Measurements from ENCODE around the gene CHD9.
"Not testable (repeated sequence)": the region's sequence is repeated elsewhere in the genome, so short reads cannot be mapped to it uniquely, and the experiment has no call there.

The CHD9 gene

DNA sequence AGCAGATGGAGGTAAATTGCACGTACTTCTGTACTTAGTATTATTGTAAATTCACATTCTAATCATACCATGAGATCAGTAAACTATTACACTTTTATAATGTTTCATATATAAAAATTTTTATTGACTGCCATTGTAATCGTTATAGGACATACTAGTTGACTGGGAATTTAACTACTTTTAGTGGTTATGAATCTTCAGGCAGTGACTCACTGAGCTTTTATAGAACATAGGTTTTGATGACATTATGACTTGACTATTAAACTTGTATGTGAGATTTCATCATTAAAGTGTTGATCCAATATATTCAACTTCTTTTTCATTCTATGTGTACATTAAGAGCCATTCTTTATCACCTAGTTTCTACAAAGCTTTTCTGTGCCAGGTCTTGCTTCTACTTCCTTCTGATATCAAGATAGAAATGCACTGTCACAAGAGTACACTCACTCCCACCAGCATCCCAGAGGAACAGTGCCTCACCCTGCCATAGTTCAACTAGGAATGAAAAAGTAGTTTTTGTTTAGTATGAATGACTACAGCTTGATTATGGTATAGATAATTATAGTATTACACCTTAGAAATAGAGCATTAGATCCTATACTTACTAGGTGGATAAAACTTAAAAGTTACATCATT is 237.1 kb downstream of the CHD9 start:
- no peak for DNase-seq

DNA sequence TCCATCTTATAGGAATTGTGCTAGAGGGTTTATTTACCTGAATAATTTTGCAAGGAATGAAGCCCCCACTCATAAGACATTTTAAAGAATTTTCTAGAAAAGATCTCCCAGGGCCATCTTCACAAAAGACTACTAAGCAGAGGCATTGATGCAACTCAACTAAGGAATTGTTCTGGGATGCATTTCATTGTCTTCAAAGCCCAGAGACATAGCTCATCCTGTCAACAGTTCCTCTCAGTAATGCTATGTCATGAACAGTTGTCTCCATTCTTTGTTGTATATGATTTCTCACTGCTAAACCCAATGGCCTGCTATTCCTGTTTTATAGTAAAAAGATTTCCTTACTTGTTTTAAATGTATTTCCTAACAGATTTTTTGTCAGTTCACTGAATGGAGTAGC is 242.7 kb downstream of the CHD9 start:
- no peak for DNase-seq

- DNase-seq, result no peak
Measured at GRCh38 chr16:53304334-53304733, 249.5 kb downstream of the CHD9 start.

DNA sequence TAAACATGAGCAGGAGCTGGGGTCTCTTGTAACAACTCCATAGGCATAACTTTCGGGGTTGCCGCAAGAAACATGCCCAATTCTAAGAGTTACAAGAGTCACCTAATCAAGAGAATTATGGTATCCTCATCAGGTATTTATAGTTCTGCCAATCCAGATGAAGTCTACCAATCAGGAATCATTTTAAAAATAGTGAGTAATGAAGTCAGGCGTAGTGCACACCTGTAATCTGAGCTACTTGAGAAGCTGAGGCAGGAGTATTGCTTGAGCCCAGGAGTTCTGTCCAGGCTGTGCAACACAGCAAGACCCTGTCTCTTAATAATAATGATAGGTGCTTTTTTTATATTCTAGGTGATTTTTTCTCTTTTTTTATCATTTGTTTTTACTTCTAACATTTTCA is 251.0 kb downstream of the CHD9 start:
- no peak for DNase-seq

DNA sequence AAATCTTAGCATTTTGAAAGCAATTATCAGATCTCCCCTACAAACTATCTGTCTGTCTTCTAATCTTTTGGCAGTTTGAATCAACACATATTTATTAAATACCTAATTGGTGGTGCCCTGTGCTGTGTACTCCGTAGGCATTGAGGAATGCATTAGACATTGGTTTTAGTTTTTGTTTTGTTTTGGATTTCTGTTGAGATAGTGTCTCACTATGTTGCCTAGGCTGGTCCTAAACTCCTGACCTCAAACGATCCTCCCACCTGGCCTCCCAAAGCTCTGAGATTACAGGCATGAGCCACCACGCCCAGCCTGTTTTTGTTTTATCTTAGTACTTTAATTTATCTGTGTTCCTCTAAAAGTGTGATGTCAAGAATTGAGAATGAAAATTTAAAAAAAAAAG is 254.7 kb downstream of the CHD9 start:
- no peak for DNase-seq

DNA sequence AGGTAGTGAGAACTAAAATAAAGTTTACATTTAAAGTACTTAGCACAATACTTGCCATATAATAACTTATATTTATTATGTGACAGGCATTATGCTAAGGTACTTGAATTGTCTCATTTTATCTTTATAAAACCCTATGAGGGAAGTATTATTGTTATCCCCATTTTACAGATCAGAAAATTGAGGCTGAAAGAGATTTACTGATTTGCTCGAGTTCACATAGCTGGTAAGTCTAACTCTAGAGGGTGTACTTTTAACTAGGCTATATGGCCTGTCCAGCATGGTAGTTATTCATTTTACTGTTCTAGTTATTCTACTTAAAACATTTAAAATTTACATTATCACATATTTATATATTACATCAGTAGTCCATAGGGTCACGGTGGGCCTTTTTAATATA is 266.2 kb downstream of the CHD9 start:
- no peak for DNase-seq

GRCh38 chr16:53323924-53324323 is 269.1 kb downstream of the CHD9 start:
- no peak for DNase-seq

GRCh38 chr16:53330991-53331390 is 276.2 kb downstream of the CHD9 start:
- not testable (repeated sequence) for DNase-seq

DNA sequence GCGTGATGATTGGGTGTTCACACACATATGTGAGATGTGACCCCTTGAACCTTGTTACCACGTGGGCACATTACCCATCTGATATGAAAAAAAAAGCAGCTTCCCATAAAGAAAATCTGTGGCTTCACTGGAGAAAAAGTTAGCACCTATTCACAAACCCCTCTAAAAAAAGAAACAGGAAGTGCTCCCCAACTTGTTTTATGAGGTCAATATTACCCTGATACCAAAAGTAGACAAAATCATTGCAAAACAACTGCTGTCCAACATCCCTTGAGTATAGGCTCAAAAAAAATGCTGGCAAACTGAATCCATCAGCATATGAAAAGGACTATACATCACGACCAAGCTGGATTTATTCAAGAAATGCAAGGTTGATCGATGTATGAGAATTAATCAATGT is 279.8 kb downstream of the CHD9 start:
- DNase-seq, result no peak

DNA sequence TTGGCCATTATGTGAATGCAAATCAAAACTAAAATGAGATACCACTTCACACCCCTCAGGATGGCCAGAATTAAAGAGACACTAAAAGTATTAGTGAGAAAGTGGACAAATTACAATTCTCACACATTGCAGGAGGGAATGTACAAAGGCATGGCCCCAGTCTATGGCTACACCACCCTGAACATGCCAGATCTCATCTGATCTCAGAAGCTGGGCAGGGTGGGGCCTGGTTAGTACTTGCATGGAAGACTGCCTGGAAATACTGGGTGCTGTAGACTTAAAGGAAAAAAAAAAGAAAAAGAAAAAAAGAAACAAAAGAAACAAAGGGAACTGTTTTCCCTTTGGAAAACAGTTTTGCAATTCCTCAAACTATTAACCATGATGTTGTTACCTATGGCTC is 282.5 kb downstream of the CHD9 start:
- DNase-seq, result no peak

GRCh38 chr16:53341792-53342191 is 287.0 kb downstream of the CHD9 start:
- DNase-seq, result no peak

DNA sequence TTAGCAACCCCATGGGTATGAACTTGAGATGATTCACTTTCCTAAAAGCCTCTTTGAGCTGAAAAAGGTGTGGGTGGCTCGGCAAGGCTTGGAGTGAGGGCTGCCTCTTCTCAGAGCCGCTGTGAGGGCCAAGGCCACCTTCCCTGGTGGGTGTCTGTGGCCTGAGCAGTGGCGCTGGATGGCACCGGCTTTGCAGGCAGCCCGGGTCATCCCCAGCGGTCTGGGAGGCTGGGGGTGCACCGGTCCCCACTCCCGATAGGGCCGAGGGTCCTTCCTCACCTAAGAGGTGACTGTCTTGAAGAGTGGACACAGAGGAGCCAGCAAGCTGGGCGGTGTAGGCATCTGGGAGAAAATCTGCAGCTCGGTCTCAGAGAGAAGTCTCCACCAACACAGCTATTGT is 300.3 kb downstream of the CHD9 start:
- DNase-seq, result no peak

DNA sequence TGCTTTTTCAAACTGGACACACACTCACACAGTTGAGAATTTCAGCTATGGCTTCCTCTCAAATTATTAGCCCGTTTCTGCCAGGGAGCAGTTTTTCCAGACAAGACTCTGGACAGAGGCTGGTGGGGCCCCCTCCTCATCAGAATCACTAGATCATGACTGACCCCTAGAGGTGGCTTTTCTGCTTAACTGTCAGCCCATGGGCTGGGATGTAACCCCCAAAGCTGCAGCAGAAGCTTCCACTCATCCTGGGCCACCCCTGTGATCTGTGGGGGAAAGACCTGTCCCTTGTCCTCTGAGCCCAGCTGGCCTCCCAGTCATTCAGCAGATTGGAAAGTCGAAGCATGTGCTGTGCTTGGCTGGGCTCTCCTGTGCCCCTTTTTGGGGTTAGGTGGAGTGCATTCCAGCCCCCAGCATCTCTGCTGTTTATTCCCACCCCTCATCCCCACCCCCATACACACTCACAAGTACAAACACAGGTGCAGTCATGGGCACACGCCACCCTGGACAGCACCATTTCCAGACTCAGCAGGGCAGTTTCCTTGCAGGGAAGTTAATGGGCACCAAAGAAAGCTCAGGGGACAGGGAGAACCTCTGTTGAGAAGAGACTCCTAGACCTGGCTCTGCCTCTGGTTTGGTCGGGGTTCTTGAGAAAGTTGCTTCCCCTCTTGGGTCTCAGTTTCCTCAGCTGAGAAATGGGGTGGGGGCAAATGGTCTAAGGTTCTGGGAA is 301.9 kb downstream of the CHD9 start:
- DNase-seq, result no peak

DNA sequence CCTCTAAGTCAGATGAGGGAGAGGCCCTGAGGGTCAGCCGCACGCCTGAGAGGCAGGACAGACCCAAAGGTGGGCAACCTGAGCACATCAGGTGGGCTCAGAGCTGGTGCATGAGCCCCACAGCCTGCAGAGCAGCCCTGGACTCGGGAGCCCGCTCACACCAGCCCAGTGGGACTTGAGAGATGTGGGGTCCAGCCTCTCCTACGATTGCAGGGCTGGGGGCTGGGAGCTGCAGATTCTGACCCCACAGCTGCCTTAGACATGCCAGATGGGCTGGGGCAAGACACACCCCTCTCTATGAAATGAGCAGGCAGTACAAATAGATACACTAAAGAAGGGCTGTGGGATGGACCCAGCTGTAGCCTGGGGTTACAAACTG is 302.4 kb downstream of the CHD9 start:
- DNase-seq, result no peak

DNA sequence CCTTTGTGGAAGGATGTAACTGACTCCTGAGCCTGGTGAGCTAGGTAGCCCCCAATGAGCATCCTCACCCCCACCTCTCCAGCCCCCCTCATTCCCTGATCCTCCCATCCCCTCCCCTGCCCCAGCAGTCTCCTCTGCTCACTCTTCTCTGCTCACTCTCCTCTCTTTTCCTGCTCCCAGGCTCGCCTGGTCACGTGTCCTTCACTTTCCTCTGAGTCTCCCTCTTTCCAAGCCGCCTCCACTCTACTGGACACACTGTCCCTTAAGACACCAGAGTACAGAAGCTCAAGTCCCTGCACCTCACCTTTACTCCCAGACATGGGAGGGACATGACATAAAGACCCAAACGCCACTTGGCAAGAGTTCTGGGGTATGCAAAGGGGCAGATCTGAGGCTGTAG is 303.2 kb downstream of the CHD9 start:
- DNase-seq, result no peak

GRCh38 chr16:53358884-53359283 is 304.1 kb downstream of the CHD9 start:
- no peak for DNase-seq

- no peak for DNase-seq
Measured at GRCh38 chr16:53369921-53370320, 315.1 kb downstream of the CHD9 start.

- no peak for DNase-seq
Measured at GRCh38 chr16:53370827-53371226, 316.0 kb downstream of the CHD9 start.

DNA sequence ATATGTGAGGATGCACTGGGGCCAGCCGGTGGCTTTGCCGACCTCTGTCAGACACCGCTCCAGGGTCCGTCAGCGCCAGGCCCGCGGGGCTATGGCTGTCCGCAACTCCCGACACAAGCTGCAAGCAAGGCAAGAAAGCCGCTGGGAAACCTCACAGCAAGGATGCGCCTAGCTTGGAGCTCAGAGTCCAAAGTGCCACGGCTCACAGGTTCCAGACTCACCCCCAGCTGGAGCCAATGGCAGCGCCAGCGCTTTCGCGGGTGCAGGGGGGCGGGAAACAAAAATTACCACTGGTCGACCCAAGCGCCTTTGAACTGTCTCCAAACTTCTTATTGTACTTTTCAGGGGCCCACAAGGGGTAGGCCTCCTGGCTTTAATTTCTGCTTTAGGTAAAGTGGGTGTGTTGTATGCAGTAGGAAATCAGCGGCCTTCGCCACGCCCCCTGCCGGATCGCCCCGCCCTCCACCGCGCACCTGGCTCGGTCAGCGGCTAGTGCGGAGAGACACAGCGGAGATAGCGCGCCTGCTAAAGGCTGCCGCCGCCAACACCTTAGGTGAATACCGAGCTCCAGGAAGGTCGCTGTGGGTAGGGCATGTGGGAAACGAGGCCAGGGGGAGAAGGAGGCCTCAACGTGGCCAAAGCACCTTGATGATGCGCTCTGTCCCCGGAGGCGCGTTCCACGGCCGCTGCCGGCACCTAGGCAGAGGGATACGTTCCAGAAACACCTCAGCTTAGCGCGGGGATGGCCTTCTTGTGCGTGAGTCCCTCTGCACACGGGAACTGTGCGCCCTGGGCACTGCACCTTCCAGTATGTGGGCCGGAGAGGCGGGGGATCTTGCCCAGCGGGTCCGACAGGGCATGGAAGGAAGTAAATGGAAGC is 318.4 kb downstream of the CHD9 start:
- DNase-seq, result no peak

GRCh38 chr16:53374800-53375199 is 320.0 kb downstream of the CHD9 start:
- DNase-seq, result no peak

GRCh38 chr16:53378138-53378537 is 323.3 kb downstream of the CHD9 start:
- no peak for DNase-seq

All from NCI-H446 treated with DMSO at 0.1 percent for 48 hours (cell line).